Measurements from ENCODE around the gene TRAF3. TPM values are rescaled to one million over a fixed set of nuclear protein-coding genes. Genes with fewer than 3 reads are reported as not detected.

The TRAF3 gene
- total RNA-seq, 1 donor from 2014 or later: 25.9 TPM

DNA sequence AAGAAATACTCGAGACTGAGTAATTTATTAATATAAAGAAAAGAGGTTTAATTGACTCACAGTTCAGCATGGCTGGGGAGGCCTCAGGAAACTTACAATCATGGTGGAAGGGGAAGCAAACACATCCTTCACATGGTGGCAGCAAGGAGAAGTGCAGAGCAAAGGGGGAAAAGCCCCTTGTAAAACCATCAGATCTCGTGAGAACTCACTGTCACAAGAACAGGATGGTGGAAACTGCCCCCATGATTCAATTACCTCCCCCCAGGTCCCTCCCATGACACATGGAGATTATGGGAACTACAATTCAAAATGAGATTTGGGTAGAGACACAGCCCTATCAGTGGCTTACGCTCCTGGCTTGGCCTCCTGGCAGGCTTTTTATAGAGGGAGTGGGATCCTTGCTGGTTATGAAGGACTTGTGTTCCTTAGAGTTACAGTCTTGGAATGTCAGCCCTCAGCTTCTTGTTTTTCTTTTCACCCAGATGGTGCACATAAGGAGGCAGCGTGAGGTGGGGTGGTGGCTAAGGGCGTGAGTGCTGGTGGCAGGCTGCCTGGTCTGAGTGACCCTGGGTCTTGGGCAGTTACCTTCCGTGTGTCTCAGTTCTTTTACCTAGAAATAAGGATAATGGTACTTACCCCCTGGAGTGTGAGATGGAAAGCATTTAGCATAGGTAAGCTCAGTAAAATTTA, 25.7 kb downstream of the TRAF3 start:
- H3K9me3 Mint-ChIP-seq (ENCODE audit: unreplicated experiment): no peaks in the 10 kb centered on the region
- peak overlapping the region; percentile 60 for H3K4me3 Mint-ChIP-seq (ENCODE audit: unreplicated experiment)

GRCh38 chr14:102804858-102805257, 27.6 kb downstream of the TRAF3 start:
- Histone ChIP-seq H3K4me1 (ENCODE audit: insufficient read depth, low read length) (peaks cover 13% of the 10 kb centered on the region), H4K20me1 (ENCODE audit: insufficient read depth, low read length) (peaks cover 70% of the 10 kb centered on the region), H3K79me2 (ENCODE audit: insufficient read depth, low read length) (peaks cover 55% of the 10 kb centered on the region), H3K36me3 (ENCODE audit: insufficient read depth, low read length) (no peaks in the 10 kb centered on the region), H3K27me3 (ENCODE audit: insufficient read depth, low read length) (no peaks in the 10 kb centered on the region), H3K9ac (ENCODE audit: low read length) (no peak overlapping the region), H3K27ac (ENCODE audit: low read depth, low read length) (no peak overlapping the region), H3K4me3 (ENCODE audit: insufficient read depth, low read depth, low read length) (no peak overlapping the region), H3K4me2 (ENCODE audit: low read length) (peak overlapping the region; percentile 45), H3K9me3 (ENCODE audit: insufficient read depth, low read depth, low read length) (no peaks in the 10 kb centered on the region), H2AFZ (ENCODE audit: low read depth, low read length) (no peak overlapping the region)
- Mint-ChIP-seq H3K36me3 (ENCODE audit: low read depth, unreplicated experiment) (no peaks in the 10 kb centered on the region), H3K27ac (ENCODE audit: unreplicated experiment) (peak overlapping the region; percentile 3), H3K4me3 (ENCODE audit: unreplicated experiment) (no peak overlapping the region), H3K9me3 (ENCODE audit: unreplicated experiment) (no peaks in the 10 kb centered on the region), H3K27me3 (ENCODE audit: low read depth, unreplicated experiment) (no peaks in the 10 kb centered on the region), H3K4me1 (ENCODE audit: low read depth, unreplicated experiment) (peaks cover 40% of the 10 kb centered on the region)
- no peak for TF ChIP-seq CTCF (IDR thresholded peaks at IDR 0.05; ENCODE audit: insufficient read depth, low read depth, low read length)
- TF ChIP-seq EZH2 (IDR thresholded peaks at IDR 0.05; ENCODE audit: insufficient read depth, low read length): no peak
- DNase-seq (ENCODE audit: low read depth): no peak
- FAIRE-seq: no peak

More for the DNA sequence above, 25.7 kb downstream of the TRAF3 start:
- Histone ChIP-seq H3K9ac (ENCODE audit: low read length) (no peak overlapping the region), H4K20me1 (ENCODE audit: insufficient read depth, low read length) (peaks cover 79% of the 10 kb centered on the region), H3K4me2 (ENCODE audit: low read length) (no peak overlapping the region), H2AFZ (ENCODE audit: low read depth, low read length) (no peak overlapping the region), H3K36me3 (ENCODE audit: insufficient read depth, low read length) (no peaks in the 10 kb centered on the region), H3K9me3 (ENCODE audit: insufficient read depth, low read depth, low read length) (no peaks in the 10 kb centered on the region), H3K4me3 (ENCODE audit: insufficient read depth, low read depth, low read length) (no peak overlapping the region), H3K27ac (ENCODE audit: low read depth, low read length) (no peak overlapping the region), H3K4me1 (ENCODE audit: insufficient read depth, low read length) (peaks cover 13% of the 10 kb centered on the region), H3K27me3 (ENCODE audit: insufficient read depth, low read length) (no peaks in the 10 kb centered on the region), H3K79me2 (ENCODE audit: insufficient read depth, low read length) (peaks cover 65% of the 10 kb centered on the region)
- peak overlapping the region; percentile 26 for H3K27ac Mint-ChIP-seq (ENCODE audit: unreplicated experiment)
- no peaks in the 10 kb centered on the region for H3K27me3 Mint-ChIP-seq (ENCODE audit: low read depth, unreplicated experiment)
- no peaks in the 10 kb centered on the region for H3K36me3 Mint-ChIP-seq (ENCODE audit: low read depth, unreplicated experiment)
- H3K4me1 Mint-ChIP-seq (ENCODE audit: low read depth, unreplicated experiment): peaks cover 50% of the 10 kb centered on the region
- DNase-seq (ENCODE audit: low read depth) (no peak), FAIRE-seq (no peak)
- no peak for TF ChIP-seq EZH2 (IDR thresholded peaks at IDR 0.05; ENCODE audit: insufficient read depth, low read length)
- TF ChIP-seq CTCF (IDR thresholded peaks at IDR 0.05; ENCODE audit: insufficient read depth, low read depth, low read length): no peak

DNA sequence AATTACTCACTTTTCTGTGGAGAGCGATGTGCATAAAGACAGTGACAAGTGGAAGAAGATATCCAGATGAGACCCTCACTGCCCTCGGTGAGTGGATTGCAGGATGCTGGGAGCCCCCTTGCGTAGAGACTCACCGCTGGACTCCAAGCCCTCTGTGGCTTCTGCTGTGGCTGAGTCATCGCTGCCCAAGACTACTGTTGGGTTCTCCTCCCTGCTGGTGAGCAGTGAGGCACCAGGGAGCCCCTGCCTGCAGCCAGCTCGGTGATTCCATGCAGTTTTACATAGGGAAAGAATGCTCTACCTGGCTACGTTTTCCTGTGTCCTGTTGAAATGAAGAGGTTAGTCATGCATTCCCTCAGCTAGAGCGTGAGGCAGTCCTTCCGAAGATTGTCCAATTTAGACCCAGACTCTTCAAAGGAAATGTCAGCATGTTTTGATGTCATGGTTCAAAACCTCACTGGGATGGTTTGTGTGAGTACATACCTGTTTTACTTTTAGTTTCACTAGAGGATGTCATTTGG, 28.2 kb downstream of the TRAF3 start:
- H3K27ac Mint-ChIP-seq (ENCODE audit: unreplicated experiment): peak overlapping the region; percentile 3
- DNase-seq (ENCODE audit: low read depth) (peak; percentile 76), FAIRE-seq (peak; percentile 87)
- H3K4me3 ChIP-seq (ENCODE audit: insufficient read depth, low read depth, low read length): no peak overlapping the region
- H3K9me3 Mint-ChIP-seq (ENCODE audit: unreplicated experiment): no peaks in the 10 kb centered on the region
- peaks cover 34% of the 10 kb centered on the region for H3K4me1 Mint-ChIP-seq (ENCODE audit: low read depth, unreplicated experiment)
- H3K36me3 ChIP-seq (ENCODE audit: insufficient read depth, low read length): no peaks in the 10 kb centered on the region
- peaks cover 54% of the 10 kb centered on the region for H3K79me2 ChIP-seq (ENCODE audit: insufficient read depth, low read length)
- H3K9ac ChIP-seq (ENCODE audit: low read length): no peak overlapping the region
- H2AFZ ChIP-seq (ENCODE audit: low read depth, low read length): no peak overlapping the region
- H3K36me3 Mint-ChIP-seq (ENCODE audit: low read depth, unreplicated experiment): no peaks in the 10 kb centered on the region
- H3K4me2 ChIP-seq (ENCODE audit: low read length): peak overlapping the region; percentile 45
- H3K27me3 Mint-ChIP-seq (ENCODE audit: low read depth, unreplicated experiment): no peaks in the 10 kb centered on the region
- peaks cover 69% of the 10 kb centered on the region for H4K20me1 ChIP-seq (ENCODE audit: insufficient read depth, low read length)
- H3K9me3 ChIP-seq (ENCODE audit: insufficient read depth, low read depth, low read length): no peaks in the 10 kb centered on the region
- TF ChIP-seq EZH2 (IDR thresholded peaks at IDR 0.05; ENCODE audit: insufficient read depth, low read length) (no peak), CTCF (IDR thresholded peaks at IDR 0.05; ENCODE audit: insufficient read depth, low read depth, low read length) (peak; percentile 7)
- no peaks in the 10 kb centered on the region for H3K27me3 ChIP-seq (ENCODE audit: insufficient read depth, low read length)
- peaks cover 13% of the 10 kb centered on the region for H3K4me1 ChIP-seq (ENCODE audit: insufficient read depth, low read length)
- H3K27ac ChIP-seq (ENCODE audit: low read depth, low read length): no peak overlapping the region
- no peak overlapping the region for H3K4me3 Mint-ChIP-seq (ENCODE audit: unreplicated experiment)

Measured in astrocyte (in vitro differentiated cells and primary cell).